BLaER1 treated with 17β-estradiol and CSF1 and Interleukin-3, amounts not matched to agents 10 nM and 100 nM (cell line): ENCODE measurements around the gene USP7.

Experiments
- H3K27ac ChIP-seq, 11 experiments: shearing (Covaris generic); formaldehyde crosslinking; 2 replicates each; pipeline ENCODE4 v1.8.1; 2022
- H3K27me3 ChIP-seq, 11 experiments: shearing (Covaris generic); formaldehyde crosslinking; 2 replicates each; pipeline ENCODE4 v1.8.1; 2022
- H3K36me3 ChIP-seq, 11 experiments: shearing (Covaris generic); formaldehyde crosslinking; 2 replicates each; pipeline ENCODE4 v1.8.1; 2022
- H3K4me1 ChIP-seq, 10 experiments: shearing (Covaris generic); formaldehyde crosslinking; 2 replicates each; pipeline ENCODE4 v1.8.1; 2022
- H3K4me2 ChIP-seq, 11 experiments: shearing (Covaris generic); formaldehyde crosslinking; 2 replicates each; pipeline ENCODE4 v1.8.1; 2022
- H3K4me3 ChIP-seq, 10 experiments: shearing (Covaris generic); formaldehyde crosslinking; 2 replicates each; pipeline ENCODE4 v1.8.1; 2022
- H3K9ac ChIP-seq, 11 experiments: shearing (Covaris generic); formaldehyde crosslinking; 2 replicates each; pipeline ENCODE4 v1.8.1; 2022
- H3K9me3 ChIP-seq, 11 experiments: shearing (Covaris generic); formaldehyde crosslinking; replicated peaks in 1 of 11; 2 replicates each; pipeline ENCODE4 v1.8.1; 2022
- H4K20me1 ChIP-seq, 11 experiments: shearing (Covaris generic); formaldehyde crosslinking; 2 replicates each; pipeline ENCODE4 v1.8.1; 2022
- Cebpa-rat ChIP-seq, 11 experiments: shearing (Covaris generic); IDR thresholded peaks; 2 replicates each; pipeline ENCODE4 v1.8.1; 2022

The USP7 gene

GRCh38 chr16:8929086-8929748 is 34.5 kb downstream of the USP7 start:
- H3K36me3 ChIP-seq: peaks cover 56 to 65% (median 60%) of the 10 kb centered on the region in 11 experiments
- peaks cover 30 to 66% (median 42%) of the 10 kb centered on the region in 10 experiments for H3K4me1 ChIP-seq
- no peaks in the 10 kb centered on the region for H3K27me3 ChIP-seq
- no peak for TF ChIP-seq Cebpa-rat (IDR thresholded peaks at IDR 0.05)
- peaks cover 100% of the 10 kb centered on the region in 11 experiments for H4K20me1 ChIP-seq
- peak overlapping the region; percentile 35 to 74 (median 59); a peak in 21 of 22 replicates for H3K4me2 ChIP-seq
- H3K4me3 ChIP-seq: no peak overlapping the region
- H3K9me3 ChIP-seq: no peaks in the 10 kb centered on the region
- peak overlapping the region in 1 of 11 experiments; percentile 26; a peak in 1 of 22 replicates for H3K27ac ChIP-seq
- no peak overlapping the region; a peak in 1 of 22 replicates for H3K9ac ChIP-seq

DNA sequence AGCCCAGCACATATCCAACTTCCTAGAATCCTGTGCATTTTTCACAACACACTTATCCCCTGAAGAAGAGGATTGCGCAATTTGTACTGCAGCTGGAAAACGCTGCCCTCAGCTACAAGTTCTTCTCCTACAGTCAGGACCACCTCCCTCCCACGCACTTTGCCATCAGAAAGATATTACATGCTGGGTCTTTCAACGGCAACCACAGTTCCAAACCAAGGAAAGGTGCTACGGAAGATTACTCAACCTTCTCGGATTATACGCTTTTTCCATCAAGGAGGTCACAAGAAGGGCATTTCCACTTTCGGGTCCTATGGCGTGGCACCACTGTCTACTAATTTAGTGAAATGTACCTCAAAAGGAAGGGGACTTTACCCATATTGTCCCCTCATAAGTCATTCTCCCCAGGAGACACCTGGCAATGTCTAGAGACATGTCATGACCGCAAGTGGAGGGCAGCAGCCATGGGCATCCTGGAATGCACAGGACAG is 35.2 kb downstream of the USP7 start:
- no peak overlapping the region for H3K4me3 ChIP-seq
- peaks cover 100% of the 10 kb centered on the region in 11 experiments for H4K20me1 ChIP-seq
- H3K27me3 ChIP-seq: no peaks in the 10 kb centered on the region
- TF ChIP-seq Cebpa-rat (IDR thresholded peaks at IDR 0.05): peak; percentile 86 to 98 (median 93)
- no peak overlapping the region for H3K27ac ChIP-seq
- peaks cover 30 to 67% (median 42%) of the 10 kb centered on the region in 10 experiments for H3K4me1 ChIP-seq
- no peak overlapping the region for H3K9ac ChIP-seq
- peaks cover 63 to 72% (median 67%) of the 10 kb centered on the region in 11 experiments for H3K36me3 ChIP-seq
- no peaks in the 10 kb centered on the region for H3K9me3 ChIP-seq
- peak overlapping the region; percentile 35 to 74 (median 59) for H3K4me2 ChIP-seq

GRCh38 chr16:8926827-8927226 is 36.9 kb downstream of the USP7 start:
- Histone ChIP-seq H3K9ac (no peak overlapping the region), H3K4me3 (no peak overlapping the region), H3K4me2 (no peak overlapping the region), H4K20me1 (peaks cover 100% of the 10 kb centered on the region in 11 experiments), H3K36me3 (peaks cover 80 to 89% (median 84%) of the 10 kb centered on the region in 11 experiments), H3K9me3 (no peaks in the 10 kb centered on the region), H3K27me3 (no peaks in the 10 kb centered on the region), H3K4me1 (peaks cover 30 to 56% (median 40%) of the 10 kb centered on the region in 10 experiments), H3K27ac (no peak overlapping the region)
- TF ChIP-seq Cebpa-rat (IDR thresholded peaks at IDR 0.05): no peak

DNA sequence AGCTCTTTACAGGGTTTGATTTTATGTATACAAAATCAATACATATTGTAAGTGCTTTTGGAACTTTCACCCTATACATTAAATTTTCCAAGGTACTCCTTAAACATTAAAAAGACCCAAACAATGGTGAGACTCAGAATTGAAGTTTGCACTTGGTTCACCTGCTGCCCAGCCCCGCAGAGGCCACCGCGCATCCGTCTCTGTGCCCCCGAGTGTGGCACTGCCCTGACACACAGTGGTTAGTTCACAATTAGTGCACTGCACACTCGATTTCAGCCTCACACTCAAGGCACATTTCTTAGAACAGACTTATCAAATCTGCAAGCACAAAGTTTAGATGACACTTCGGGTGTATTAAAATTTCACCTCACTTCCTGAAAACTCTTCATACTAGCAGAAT is 38.3 kb downstream of the USP7 start:
- peaks cover 22 to 42% (median 30%) of the 10 kb centered on the region in 10 experiments for H3K4me1 ChIP-seq
- no peaks in the 10 kb centered on the region for H3K9me3 ChIP-seq
- no peak overlapping the region for H3K27ac ChIP-seq
- no peak for TF ChIP-seq Cebpa-rat (IDR thresholded peaks at IDR 0.05)
- H3K4me2 ChIP-seq: no peak overlapping the region
- peaks cover 95 to 100% (median 100%) of the 10 kb centered on the region in 11 experiments for H4K20me1 ChIP-seq
- H3K27me3 ChIP-seq: no peaks in the 10 kb centered on the region
- no peak overlapping the region for H3K4me3 ChIP-seq
- H3K9ac ChIP-seq: no peak overlapping the region
- H3K36me3 ChIP-seq: peaks cover 94 to 100% (median 98%) of the 10 kb centered on the region in 11 experiments

DNA sequence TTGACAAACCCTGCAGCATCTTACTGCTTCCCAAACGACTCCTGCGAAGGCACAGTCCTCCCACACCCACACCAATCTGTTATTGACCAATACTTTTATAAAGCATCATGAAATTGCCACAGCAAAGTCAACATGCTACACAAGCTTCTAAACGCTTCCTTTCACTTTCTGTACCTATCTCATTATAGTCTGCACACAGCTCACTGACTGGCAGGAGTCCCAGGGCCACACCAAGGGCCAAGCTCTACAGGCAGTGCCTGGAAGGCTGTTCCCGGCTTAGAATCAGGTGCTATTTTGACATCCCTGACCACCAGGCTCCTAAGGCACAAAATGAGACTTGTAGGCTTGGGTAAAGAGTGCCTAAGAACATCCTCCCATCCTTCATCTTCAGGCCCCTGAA is 39.5 kb downstream of the USP7 start:
- no peaks in the 10 kb centered on the region for H3K9me3 ChIP-seq
- no peak overlapping the region for H3K4me2 ChIP-seq
- H3K27me3 ChIP-seq: no peaks in the 10 kb centered on the region
- no peak for TF ChIP-seq Cebpa-rat (IDR thresholded peaks at IDR 0.05)
- H3K36me3 ChIP-seq: peaks cover 94 to 100% (median 100%) of the 10 kb centered on the region in 11 experiments
- H3K4me3 ChIP-seq: no peak overlapping the region
- no peak overlapping the region for H3K9ac ChIP-seq
- peaks cover 95 to 100% (median 100%) of the 10 kb centered on the region in 11 experiments for H4K20me1 ChIP-seq
- no peak overlapping the region for H3K27ac ChIP-seq
- peaks cover 11 to 30% (median 18%) of the 10 kb centered on the region in 10 experiments for H3K4me1 ChIP-seq

DNA sequence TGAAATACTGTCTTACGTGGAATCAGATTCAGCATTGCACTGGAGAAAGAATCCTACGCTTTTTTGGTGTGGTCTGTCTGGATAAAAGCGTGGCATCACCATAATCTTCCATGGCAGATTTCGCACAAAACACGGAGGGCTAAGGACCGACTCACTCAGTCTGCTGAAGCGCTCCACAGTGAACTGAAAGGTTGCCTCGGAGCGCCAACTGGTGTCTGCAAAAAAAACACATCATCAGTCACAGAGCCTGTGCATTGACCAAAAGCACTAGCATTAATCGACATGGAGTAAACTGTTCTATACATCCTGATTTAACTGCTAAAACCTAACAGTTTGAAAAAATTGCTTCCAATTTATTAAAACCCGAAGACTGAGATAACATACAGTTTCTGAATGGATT is 40.5 kb downstream of the USP7 start:
- no peak overlapping the region for H3K27ac ChIP-seq
- H3K4me2 ChIP-seq: no peak overlapping the region
- peaks cover 94 to 100% (median 99%) of the 10 kb centered on the region in 11 experiments for H4K20me1 ChIP-seq
- H3K9ac ChIP-seq: no peak overlapping the region
- H3K9me3 ChIP-seq: no peaks in the 10 kb centered on the region
- peaks cover 94 to 100% (median 100%) of the 10 kb centered on the region in 11 experiments for H3K36me3 ChIP-seq
- no peak for TF ChIP-seq Cebpa-rat (IDR thresholded peaks at IDR 0.05)
- H3K4me3 ChIP-seq: no peak overlapping the region
- peaks cover under 1 to 20% (median 8%) of the 10 kb centered on the region in 10 experiments; a peak in 14 of 20 replicates for H3K4me1 ChIP-seq
- H3K27me3 ChIP-seq: no peaks in the 10 kb centered on the region

GRCh38 chr16:8921347-8921984 is 42.2 kb downstream of the USP7 start:
- Histone ChIP-seq H3K27me3 (no peaks in the 10 kb centered on the region), H3K9me3 (no peaks in the 10 kb centered on the region), H3K4me2 (no peak overlapping the region), H3K4me1 (peaks cover 0 to 7% (median 2%) of the 10 kb centered on the region in 10 experiments; a peak in 3 of 20 replicates), H4K20me1 (peaks cover 83 to 100% (median 97%) of the 10 kb centered on the region in 11 experiments), H3K36me3 (peaks cover 94 to 100% (median 99%) of the 10 kb centered on the region in 11 experiments), H3K27ac (no peak overlapping the region), H3K4me3 (no peak overlapping the region), H3K9ac (no peak overlapping the region; a peak in 1 of 22 replicates)
- TF ChIP-seq Cebpa-rat (IDR thresholded peaks at IDR 0.05): no peak

GRCh38 chr16:8920645-8921346 is 42.9 kb downstream of the USP7 start:
- Histone ChIP-seq H3K36me3 (peaks cover 98 to 100% (median 99%) of the 10 kb centered on the region in 11 experiments), H3K27ac (no peak overlapping the region), H3K4me3 (no peak overlapping the region), H3K9ac (no peak overlapping the region), H3K27me3 (no peaks in the 10 kb centered on the region), H3K4me1 (peaks cover 0 to 7% (median 2%) of the 10 kb centered on the region in 10 experiments; a peak in 2 of 20 replicates), H4K20me1 (peaks cover 76 to 100% (median 97%) of the 10 kb centered on the region in 11 experiments), H3K4me2 (no peak overlapping the region), H3K9me3 (no peaks in the 10 kb centered on the region)
- TF ChIP-seq Cebpa-rat (IDR thresholded peaks at IDR 0.05): no peak
